WI38 (cell line): ENCODE measurements around the gene ZNF821.
"Not testable (repeated sequence)": the region's sequence is repeated elsewhere in the genome, so short reads cannot be mapped to it uniquely, and the experiment has no call there.

Experiments
- H3K4me3 ChIP-seq: 2 replicates; pipeline ENCODE4 v1.5.1; 2011; ENCODE audit warnings: low read depth, mild to moderate bottlenecking, control low read depth, low read length
- TF ChIP-seq, protein P1 (sequence below): IDR thresholded peaks from 2 replicates; pipeline ENCODE4 v1.5.1; 2012; ENCODE audit warnings: low read depth, mild to moderate bottlenecking, control low read depth, low read length

The ZNF821 gene

DNA sequence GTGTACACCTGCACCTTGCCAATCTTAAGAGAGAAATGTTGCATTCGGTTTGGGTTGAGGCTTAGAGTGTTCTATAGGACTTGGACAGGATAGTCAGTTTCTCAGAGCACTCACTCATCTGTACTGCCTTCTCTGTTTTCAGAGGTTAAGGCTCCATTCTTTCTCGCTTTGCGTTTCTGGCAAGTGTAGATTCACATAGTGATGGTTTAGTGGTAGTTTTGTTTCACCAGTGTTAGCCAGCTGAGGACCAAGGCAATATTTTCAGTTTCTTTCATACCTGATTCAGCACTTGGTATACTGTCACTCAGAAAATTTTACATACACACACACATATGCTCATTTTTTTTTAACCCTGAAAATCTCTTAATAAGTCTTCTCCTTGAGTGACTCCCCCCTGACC lies 36.9 kb downstream of the ZNF821 start:
- TF ChIP-seq, protein P1, sequence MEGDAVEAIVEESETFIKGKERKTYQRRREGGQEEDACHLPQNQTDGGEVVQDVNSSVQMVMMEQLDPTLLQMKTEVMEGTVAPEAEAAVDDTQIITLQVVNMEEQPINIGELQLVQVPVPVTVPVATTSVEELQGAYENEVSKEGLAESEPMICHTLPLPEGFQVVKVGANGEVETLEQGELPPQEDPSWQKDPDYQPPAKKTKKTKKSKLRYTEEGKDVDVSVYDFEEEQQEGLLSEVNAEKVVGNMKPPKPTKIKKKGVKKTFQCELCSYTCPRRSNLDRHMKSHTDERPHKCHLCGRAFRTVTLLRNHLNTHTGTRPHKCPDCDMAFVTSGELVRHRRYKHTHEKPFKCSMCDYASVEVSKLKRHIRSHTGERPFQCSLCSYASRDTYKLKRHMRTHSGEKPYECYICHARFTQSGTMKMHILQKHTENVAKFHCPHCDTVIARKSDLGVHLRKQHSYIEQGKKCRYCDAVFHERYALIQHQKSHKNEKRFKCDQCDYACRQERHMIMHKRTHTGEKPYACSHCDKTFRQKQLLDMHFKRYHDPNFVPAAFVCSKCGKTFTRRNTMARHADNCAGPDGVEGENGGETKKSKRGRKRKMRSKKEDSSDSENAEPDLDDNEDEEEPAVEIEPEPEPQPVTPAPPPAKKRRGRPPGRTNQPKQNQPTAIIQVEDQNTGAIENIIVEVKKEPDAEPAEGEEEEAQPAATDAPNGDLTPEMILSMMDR = no peak

DNA sequence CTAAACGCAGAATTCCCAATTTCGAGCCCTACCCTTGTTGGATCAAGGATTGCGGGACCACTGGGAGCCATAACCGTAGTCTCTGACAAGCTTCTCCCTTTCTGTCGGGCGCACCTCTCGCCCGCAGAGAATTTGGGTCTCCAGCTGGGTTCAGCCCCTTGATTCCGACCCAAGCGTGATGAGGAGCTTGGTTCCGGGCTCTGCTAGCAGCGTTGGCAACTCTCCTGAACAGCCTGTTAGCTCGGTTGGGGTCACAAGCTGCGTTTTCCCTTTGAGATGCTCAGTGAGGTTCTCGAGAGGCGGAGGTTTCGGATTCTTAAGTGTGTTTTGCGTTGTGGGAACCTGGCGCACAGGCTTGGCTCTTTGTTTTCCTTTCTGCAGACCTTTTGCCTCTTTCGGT lies 37.6 kb downstream of the ZNF821 start:
- H3K4me3 ChIP-seq = peak overlapping the region; percentile 99
- TF ChIP-seq, protein P1 = no peak

More for the DNA sequence above, 36.9 kb downstream of the ZNF821 start:
- H3K4me3 ChIP-seq = peak overlapping the region; percentile 99

DNA sequence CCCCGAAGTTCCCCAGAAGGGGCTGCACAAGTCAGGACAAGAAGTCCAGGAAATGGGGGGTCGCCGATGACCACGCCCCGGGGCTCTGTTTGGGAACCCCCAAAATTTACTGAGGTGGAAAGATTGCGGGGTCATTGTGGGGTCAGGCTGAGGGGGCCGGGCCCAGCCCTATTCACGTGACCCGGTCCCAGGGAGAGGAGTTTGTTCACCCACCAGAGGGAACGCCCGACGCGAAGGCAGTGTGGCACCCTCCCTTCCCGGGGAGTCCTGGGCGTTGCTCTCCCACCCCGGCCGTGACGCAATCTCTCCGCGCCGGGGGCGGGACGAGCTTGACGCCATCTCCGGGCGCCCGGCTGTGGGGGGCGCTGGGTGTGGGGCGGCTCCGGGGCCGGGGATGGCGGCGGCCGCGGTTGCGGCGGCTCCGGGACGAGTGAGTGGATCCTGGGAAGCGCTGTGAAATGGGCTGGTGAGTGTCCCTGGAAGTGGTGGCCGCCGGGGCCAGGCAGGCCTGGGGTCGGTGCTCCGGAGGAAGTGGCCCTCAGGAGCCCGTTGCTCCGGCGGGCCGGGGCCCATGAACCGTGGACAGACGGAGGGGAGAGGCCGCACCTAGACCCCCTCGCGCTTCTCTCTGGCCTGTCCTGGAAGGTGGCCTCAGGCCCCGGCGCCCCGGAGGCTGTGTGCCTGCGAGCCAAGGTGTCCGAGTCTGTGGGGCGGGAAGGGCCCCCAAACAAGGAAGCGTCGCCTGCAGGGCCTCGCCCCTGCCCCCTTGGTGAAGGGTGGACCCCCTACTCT lies 38.1 kb downstream of the ZNF821 start, which contains the start of gene ATXN1L:
Gene ATXN1L (plus strand): TSS at position 338 of the 792 bp plus-strand sequence. CDS start 3,765 bp downstream, outside the sequence.
- TF ChIP-seq, protein P1 = no peak
- peak within 1 kb of the TSS; percentile 99 for H3K4me3 ChIP-seq

DNA sequence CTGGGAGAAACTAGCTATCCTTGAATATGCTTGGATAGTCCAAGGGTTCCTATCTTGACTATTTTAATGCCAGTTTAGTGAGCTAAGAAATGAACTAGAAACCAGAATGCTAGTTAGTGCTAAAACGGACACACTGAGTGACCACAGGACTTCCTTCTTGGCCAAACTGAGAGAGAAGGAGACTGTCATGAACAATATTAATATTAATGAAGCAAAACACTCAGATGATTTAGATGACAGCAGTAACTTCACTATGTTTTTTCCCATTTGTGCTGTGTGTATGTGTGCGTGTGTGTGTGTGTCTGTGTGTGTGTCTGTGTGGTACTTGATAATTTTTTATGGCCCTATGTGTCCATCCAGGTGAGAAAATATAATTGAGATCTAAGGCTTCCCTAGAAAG lies 40.4 kb downstream of the ZNF821 start:
- H3K4me3 ChIP-seq = no peak overlapping the region
- TF ChIP-seq, protein P1 = no peak

DNA sequence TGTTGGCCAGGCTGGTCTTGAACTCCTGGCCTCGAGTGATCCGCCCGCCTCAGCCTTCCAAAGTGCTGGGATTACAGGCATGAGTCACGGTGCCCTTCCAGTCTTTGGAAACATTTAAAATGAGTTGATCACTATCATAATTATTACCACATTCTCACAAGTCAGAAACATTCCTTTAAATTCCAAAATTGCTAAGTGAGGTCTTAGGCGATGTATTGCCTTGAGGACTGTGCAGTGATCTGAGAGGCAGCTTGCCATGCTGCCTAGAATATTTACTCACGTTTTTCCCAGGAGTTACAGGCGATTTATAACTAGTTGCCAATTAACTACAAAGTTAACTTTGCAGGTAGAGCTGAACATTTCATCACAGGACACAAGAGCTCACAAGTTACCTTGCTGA lies 43.9 kb downstream of the ZNF821 start:
- TF ChIP-seq, protein P1 = no peak
- H3K4me3 ChIP-seq = no peak overlapping the region

DNA sequence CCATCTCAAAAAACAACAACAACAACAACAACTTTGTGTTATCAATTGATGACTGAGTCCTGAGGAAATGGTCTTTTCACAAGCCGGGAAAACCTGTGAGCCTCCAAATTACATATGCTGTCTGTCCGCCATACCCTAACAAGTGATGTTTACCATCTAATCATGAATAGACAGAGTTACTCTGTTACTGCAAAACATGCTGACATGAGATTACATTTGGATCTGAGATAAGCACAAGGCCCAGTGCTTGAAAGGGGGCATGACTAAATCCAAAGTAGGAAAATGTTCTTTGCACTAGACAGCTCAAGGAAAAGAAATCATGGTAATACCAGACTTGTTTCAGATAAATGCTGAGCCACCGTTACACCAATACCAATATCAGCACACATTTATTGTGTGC lies 46.8 kb downstream of the ZNF821 start:
- TF ChIP-seq, protein P1 = no peak
- H3K4me3 ChIP-seq = no peak overlapping the region

DNA sequence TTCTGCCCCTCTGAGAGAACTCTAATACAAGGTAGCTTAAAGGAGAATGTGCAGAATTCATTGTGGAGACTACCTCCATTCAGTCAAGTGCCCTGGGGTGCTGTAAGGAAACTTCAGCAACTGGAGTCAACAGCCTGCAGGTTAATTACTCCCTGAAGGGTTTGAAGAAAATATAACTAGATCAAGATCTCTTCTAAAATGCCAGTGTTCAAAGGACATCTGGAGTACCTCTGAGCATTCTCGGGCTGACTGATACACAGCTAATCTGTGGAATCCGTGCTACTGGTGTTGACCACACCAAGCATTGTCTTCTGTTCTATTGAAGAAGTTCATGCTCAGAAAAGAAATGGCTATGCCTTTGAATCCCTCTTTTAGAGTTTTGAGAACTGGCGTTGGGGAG lies 49.7 kb downstream of the ZNF821 start:
- TF ChIP-seq, protein P1 = no peak
- no peak overlapping the region for H3K4me3 ChIP-seq

DNA sequence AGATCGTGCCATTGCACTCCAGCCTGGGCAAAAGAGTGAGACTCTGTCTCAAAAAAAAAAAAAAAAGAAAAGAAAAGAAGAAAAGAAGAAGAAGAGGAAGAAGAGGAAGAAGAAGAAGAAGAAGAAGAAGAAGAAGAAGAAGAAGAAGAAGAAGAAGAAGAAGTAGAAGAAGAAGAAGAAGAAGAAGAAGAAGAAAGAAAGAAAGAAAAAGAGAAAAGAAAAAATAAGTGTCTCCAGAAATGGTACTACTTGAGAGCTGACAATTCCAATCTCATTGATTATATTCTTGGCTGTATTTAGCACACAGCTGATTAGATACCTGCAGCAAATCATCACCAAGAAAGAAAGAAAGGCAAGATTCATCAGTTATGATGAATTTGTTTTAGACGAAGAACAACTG lies 51.9 kb downstream of the ZNF821 start:
- H3K4me3 ChIP-seq = not testable (repeated sequence)

DNA sequence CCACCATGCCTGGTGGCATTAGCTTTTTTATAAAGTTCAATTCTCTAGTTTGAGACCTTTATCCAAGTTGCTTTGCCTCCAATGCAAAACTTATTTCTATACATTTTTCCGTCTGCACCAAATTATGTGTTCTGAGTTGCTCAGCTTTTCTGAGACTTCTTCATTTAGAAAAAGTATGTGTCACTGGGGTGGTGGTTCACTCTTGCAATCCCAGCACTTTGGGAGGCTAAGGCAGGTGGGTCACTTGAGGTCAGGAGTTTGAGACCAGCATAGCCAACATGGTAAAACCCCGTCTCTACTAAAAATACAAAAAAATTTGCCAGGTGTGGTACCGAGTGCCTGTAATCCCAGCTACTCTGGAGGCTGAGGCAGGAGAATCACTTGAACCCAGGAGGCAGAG lies 52.3 kb downstream of the ZNF821 start:
- H3K4me3 ChIP-seq = not testable (repeated sequence)
